DND-41 (cell line): Measurements from ENCODE around the gene RFTN1.

Source experiments
- EZH2 ChIP-seq: IDR thresholded peaks from 3 replicates; pipeline ENCODE4 v1.6.1; 2012; ENCODE audit warnings: borderline replicate concordance, low read depth, mild to moderate bottlenecking, moderate library complexity, low read length, inconsistent platforms; ENCODE audit not compliant: severe bottlenecking
- TF ChIP-seq, protein P1 (sequence below): IDR thresholded peaks from 2 replicates; pipeline ENCODE4 v1.5.1; 2012; ENCODE audit warnings: borderline replicate concordance, low read length, moderate library complexity, mild to moderate bottlenecking; ENCODE audit not compliant: poor library complexity, severe bottlenecking; ENCODE audit errors: extremely low read depth

GRCh38 chr3:16311960-16312451, 201.5 kb downstream of the RFTN1 start:
- TF ChIP-seq, protein P1, sequence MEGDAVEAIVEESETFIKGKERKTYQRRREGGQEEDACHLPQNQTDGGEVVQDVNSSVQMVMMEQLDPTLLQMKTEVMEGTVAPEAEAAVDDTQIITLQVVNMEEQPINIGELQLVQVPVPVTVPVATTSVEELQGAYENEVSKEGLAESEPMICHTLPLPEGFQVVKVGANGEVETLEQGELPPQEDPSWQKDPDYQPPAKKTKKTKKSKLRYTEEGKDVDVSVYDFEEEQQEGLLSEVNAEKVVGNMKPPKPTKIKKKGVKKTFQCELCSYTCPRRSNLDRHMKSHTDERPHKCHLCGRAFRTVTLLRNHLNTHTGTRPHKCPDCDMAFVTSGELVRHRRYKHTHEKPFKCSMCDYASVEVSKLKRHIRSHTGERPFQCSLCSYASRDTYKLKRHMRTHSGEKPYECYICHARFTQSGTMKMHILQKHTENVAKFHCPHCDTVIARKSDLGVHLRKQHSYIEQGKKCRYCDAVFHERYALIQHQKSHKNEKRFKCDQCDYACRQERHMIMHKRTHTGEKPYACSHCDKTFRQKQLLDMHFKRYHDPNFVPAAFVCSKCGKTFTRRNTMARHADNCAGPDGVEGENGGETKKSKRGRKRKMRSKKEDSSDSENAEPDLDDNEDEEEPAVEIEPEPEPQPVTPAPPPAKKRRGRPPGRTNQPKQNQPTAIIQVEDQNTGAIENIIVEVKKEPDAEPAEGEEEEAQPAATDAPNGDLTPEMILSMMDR, result peak; percentile 3
- no peak for TF ChIP-seq EZH2
